ENCODE data around the gene ELOVL1.

GRCh38 chr1:43352351-43352705 lies 15.5 kb downstream of the ELOVL1 start:
- TF ChIP-seq EZH2 (IDR thresholded peaks at IDR 0.05; ENCODE audit: borderline replicate concordance, low read depth, low read length, severe bottlenecking) = no peak
- no peak for TF ChIP-seq CTCF (IDR thresholded peaks at IDR 0.05; ENCODE audit: borderline replicate concordance, extremely low read depth, low read length, poor library complexity, severe bottlenecking)
